EH (cell line): ENCODE results near the gene TTC8.

ENCODE experiments used
- DNase-seq: peaks from one replicate; pipeline ENCODE4 v3.0.0-alpha.2; 2015; ENCODE audit warnings: low read depth

TTC8 gene

DNA sequence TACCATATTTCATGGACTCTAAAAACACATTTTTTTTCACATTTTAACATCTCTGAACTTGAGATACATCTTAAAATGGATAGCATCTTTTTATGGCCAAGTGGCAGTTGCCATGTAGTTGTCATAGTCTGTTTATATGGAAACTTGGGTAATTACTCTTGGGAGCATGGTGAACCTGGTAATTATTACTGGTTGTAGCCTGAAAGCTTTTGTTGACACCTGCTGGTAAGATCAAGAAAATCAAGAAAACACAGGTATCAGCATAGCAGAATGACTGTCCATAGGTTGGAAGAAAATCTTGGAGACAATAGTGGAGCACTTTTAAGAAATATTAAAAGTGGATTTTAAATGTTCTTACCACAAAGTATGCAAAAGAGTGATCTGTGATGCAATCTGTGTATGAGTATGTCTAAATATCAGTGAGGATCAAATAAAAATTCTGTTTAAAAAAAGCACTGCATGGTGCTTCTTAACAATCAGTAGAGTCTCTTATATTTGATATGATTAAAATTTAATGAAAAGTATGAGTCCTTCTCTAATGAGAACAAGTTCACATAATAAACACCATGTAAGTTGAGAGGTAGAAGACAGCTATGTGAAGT lies 44.2 kb downstream of the TTC8 start:
- peak; percentile 43 for DNase-seq

- DNase-seq: no peak
These were observed 46.3 kb downstream of the TTC8 start for GRCh38 chr14:88870777-88871176.

- no peak for DNase-seq
These were observed 47.0 kb downstream of the TTC8 start for GRCh38 chr14:88871429-88871828.

- no peak for DNase-seq
These were observed 48.5 kb downstream of the TTC8 start for GRCh38 chr14:88872976-88873375.

- DNase-seq: no peak
These were observed 52.7 kb downstream of the TTC8 start for GRCh38 chr14:88877192-88877591.

- peak; percentile 89 for DNase-seq
These were observed 54.6 kb downstream of the TTC8 start for GRCh38 chr14:88879022-88879421.

GRCh38 chr14:88882236-88882635 lies 57.8 kb downstream of the TTC8 start:
- DNase-seq: peak; percentile 70

DNA sequence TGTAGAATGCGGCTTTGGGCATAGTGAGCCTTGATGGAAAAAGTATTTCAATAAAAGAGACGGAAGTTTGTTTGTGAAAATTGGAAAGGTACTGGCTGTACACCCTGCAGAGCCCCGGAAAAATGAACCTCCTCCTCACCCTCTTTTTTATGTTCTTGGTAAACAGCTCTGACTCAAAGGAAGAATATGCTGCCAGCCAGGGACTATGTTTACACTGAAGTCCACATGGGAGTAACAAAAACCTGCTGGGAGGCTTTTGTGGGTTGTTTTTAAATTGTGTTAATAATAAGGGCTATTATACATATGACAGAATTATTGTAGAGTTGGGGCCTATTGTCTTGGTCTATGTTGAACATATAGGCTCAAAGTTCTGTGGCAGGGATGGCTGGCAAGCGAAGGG lies 70.7 kb downstream of the TTC8 start:
- peak; percentile 69 for DNase-seq

DNA sequence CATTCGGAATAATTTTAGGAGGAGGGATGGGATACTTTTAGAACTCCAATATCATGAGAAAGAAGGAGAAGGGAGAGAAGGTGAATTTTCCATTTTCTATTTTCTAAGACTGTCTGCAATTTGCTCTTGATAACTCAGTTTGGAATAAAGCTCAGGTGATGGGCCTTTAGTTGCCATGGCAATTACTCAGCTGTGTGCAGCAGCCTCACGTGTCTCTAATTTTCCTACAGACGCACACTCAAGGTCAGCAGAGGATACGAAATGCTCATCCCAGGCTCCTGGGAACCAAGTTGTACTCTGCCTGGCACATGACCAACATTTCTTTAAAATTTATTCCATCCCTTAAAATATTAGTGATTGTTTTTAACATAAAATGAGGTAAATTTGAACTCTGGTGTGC lies 76.7 kb downstream of the TTC8 start:
- DNase-seq: no peak

DNA sequence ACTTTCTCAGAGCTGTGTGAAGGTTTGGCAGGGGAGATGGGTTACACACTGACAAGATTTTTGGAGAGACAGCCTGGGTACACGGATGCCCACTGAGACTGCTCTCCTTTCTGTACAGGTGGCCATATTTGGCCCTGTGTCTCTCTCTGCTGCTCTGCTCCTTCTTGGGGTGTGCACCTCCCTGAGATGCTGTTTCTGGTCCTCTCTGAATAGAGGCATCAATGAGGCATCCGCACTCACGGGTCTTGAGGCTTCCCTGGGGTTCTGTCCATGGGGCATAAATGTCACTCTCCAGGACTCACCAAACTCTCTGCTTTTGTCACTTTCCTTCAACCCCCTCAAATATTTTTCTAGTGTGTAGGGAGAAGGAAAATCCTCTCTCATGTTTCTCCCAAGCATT lies 77.5 kb downstream of the TTC8 start:
- no peak for DNase-seq

GRCh38 chr14:88902850-88903249 lies 78.4 kb downstream of the TTC8 start:
- DNase-seq: no peak

GRCh38 chr14:88904206-88904647 lies 79.8 kb downstream of the TTC8 start:
- no peak for DNase-seq

- DNase-seq: no peak
These were observed 80.4 kb downstream of the TTC8 start for GRCh38 chr14:88904864-88905263.

- no peak for DNase-seq
These were observed 83.8 kb downstream of the TTC8 start for GRCh38 chr14:88908216-88908615.

DNA sequence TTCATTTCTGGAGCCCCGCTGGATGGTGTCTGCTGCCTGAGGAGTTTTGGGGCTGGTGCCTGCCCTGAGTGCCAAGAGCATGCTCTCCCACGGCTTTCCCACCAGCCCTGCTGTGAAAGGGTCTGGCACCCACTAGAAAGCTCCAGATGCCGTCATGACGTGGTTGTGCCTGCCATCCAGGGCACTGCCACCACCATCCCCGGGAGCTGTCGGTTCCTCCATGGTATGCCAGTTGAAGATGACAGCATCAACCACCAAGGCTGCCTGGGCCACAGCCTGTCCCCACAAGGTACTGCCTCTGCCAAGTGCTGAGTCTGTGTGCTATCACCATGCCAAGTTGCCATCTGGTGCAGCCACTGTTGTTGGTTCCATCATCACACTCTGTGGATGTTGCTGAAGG lies 85.9 kb downstream of the TTC8 start:
- no peak for DNase-seq

- no peak for DNase-seq
These were observed 87.4 kb downstream of the TTC8 start for GRCh38 chr14:88911809-88912208.

GRCh38 chr14:88914956-88915355 lies 90.5 kb downstream of the TTC8 start:
- no peak for DNase-seq

DNA sequence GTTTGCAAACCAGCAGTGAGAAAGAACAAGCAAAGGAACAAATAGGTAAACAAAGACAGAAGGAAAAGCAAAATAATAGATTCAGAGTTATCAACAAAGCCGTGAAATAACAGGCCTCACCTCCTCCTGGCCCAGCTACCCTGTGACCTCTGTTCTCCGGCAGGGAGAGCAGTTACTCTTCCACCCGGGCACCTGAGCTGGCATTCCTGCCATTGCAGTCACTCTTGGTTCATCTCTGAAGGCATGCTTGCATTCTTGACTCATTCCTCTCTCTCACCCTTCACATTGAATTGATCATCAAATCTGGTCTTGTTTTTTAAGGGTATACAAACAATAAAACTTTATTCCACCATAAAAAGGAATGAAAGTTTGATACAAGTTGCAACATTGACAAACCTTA lies 95.1 kb downstream of the TTC8 start:
- no peak for DNase-seq
